HL-60 (cell line): ENCODE results near the gene KLK13.

Experiments used
- CTCF ChIP-seq: IDR thresholded peaks from one replicate; pipeline ENCODE4 v1.5.1; 2011; ENCODE audit warnings: low read length, control low read depth, inconsistent platforms; ENCODE audit not compliant: insufficient read depth
- GABPA ChIP-seq: IDR thresholded peaks from 2 replicates; pipeline ENCODE4 v1.6.1; 2012; ENCODE audit warnings: low read depth
- POLR2AphosphoS5 ChIP-seq: IDR thresholded peaks from 2 replicates; pipeline ENCODE4 v1.6.1; 2012; ENCODE audit warnings: low read depth
- REST ChIP-seq: IDR thresholded peaks from 2 replicates; pipeline ENCODE4 v1.6.1; 2012; ENCODE audit warnings: low read depth; ENCODE audit not compliant: insufficient replicate concordance
- SPI1 ChIP-seq: IDR thresholded peaks from 2 replicates; pipeline ENCODE4 v1.6.1; 2012; ENCODE audit warnings: low read depth, mild to moderate bottlenecking, borderline replicate concordance

GRCh38 chr19:51043497-51043896 is 21.4 kb downstream of the KLK13 start:
- no peak for TF ChIP-seq CTCF
- no peak for TF ChIP-seq REST
- TF ChIP-seq GABPA, result no peak
- TF ChIP-seq POLR2AphosphoS5, result no peak
- no peak for TF ChIP-seq SPI1
